8988T (cell line): ENCODE measurements around the gene HPD.

Source experiments
- DNase-seq: peaks from one replicate; pipeline ENCODE4 v3.0.0; 2011

Gene HPD

GRCh38 chr12:121827351-121828099 lies 31.1 kb downstream of the HPD start:
- no peak for DNase-seq

DNA sequence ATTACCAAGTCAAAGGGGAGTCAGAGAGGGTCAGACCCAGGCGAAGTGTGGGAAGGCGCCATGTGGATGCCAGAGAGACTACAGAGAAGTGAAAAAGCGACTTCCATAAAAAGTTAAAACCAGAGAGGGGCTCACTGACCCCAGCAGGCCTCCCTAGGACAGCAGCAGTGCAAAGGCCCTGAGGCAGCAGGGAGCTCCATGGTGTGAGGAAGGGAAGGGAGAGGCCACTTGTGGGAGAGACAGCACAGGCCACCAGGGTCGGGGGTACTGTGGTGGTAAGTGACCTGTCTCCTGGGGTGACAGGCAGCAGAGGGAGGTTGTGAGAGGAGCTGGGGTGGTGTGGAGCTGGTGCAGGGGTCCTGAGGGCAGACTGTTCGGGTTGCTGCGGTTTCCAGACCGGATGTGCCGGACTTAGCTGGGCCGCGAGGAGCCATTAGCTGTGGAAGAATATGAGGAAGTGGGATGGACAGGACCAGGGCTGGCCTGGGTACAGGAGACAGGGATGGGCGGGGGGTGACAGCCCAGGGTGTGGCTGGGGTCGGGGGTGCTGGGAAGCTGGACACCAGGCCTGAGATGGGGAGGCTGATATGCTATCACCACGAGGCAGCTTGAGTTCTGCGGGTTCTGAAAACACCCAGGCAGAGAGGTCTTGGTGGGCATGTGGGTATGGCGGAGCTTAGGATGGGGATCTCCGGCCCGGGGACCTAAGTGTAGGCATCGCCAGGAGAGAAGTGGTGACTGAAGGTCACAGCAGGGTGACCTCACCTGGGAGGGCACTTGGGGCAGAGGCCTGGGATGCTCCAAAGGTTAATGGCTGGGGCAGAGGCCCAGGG lies 32.1 kb downstream of the HPD start:
- no peak for DNase-seq

- DNase-seq: no peak
Observed at GRCh38 chr12:121825041-121825523, 33.6 kb downstream of the HPD start.

- no peak for DNase-seq
Observed at GRCh38 chr12:121823727-121824115, 34.9 kb downstream of the HPD start.

DNA sequence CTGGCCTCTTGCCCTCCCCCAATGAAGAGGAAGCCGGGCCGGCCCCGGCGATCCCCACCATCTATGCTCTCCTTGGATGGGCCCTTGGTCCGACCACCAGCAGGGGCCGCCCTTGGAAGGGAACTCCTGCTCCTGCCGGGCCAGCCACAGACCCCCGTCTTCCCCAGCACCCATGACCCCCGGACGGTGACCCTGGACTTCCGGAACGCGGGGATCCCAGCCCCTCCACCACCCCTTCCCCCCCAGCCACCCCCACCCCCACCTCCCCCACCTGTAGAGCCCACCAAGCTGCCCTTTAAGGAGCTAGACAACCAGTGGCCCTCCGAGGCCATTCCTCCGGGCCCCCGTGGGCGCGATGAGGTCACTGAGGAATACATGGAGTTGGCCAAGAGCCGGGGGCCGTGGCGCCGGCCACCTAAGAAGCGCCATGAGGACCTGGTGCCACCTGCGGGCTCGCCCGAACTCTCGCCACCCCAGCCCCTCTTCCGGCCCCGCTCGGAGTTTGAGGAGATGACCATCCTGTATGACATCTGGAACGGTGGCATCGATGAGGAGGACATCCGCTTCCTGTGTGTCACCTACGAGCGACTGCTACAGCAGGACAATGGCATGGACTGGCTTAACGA lies 35.4 kb downstream of the HPD start:
- no peak for DNase-seq

DNA sequence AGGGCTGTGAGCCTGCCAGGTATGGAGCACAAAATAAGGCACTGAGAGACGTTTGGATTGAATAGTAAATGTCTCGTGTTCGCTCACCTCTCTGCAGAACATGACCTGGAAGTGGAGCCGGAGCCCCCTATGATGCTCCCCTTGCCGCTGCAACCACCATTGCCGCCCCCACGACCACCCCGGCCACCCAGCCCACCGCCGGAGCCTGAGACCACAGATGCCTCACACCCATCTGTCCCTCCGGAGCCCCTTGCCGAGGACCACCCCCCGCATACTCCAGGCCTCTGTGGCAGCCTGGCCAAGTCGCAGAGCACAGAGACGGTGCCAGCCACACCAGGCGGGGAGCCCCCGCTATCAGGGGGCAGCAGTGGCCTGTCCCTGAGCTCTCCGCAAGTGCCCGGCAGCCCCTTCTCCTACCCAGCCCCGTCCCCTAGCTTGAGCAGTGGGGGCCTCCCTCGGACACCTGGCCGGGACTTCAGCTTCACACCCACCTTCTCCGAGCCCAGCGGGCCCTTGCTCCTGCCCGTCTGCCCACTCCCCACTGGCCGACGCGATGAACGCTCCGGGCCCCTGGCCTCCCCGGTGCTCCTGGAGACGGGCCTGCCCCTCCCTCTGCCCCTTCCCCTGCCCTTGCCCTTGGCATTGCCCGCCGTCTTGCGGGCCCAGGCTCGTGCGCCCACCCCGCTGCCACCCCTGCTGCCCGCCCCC lies 36.1 kb downstream of the HPD start:
- DNase-seq: no peak

DNA sequence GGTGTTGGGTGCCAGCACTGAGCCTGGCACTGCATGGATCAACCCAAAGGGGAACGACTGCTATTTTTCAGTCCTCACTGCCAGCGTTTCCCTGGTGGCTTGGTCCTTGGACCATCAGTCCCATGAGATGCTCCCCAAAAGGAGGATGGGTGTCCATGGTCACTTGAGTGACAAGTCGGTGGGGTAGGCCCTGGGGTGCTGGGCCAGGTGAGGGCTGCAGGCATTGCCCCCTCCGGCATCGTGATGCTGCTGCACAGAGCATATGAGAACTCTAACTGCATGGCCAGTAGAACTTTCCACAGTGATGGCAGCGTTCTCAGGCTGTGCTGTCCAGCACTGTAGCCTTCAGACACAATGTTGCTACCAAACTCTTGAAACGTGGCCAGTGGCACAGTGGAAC lies 38.6 kb downstream of the HPD start:
- no peak for DNase-seq

GRCh38 chr12:121819212-121819949 lies 39.3 kb downstream of the HPD start:
- no peak for DNase-seq

DNA sequence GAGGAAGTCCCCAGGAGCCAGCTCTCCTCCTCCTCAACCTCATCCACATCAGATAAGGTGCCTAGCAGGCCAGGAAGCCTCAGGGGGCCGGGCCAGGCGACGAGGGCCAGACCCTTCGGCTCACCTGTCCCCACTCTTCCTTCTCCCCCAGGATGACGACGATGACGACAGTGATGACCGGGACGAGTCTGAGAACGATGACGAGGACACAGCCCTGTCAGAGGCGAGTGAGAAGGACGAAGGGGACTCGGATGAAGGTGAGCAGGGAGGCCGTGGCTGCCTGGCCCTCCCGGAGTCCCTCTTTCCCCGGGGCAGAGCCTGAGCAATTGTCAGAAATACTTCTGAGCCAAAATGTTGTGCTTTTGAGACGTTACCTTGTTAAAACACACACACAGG lies 41.0 kb downstream of the HPD start:
- DNase-seq: no peak

- no peak for DNase-seq
Observed at GRCh38 chr12:121816925-121817647, 41.6 kb downstream of the HPD start.

DNA sequence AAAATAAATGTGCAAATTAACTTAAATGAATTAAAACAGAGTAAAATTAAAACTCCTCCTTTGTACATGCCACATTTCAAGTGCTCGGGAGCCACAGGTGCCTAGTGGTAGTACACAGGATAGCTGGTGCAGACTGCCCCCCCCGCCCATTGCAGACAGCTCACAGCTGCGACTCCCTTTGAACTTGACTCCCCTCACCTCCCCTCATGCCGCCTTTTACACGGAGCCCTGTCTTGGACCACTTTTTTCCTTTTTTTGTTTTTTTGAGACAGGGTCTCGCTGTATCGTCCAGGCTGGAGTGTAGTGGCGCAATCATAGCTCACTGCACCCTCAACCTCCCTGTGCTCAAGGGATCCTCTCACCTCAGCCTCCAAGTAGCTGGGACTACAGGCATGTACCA lies 43.4 kb downstream of the HPD start:
- no peak for DNase-seq

GRCh38 chr12:121814429-121815119 lies 44.1 kb downstream of the HPD start:
- no peak for DNase-seq

GRCh38 chr12:121813951-121814350 lies 44.7 kb downstream of the HPD start:
- DNase-seq: no peak

GRCh38 chr12:121812921-121813896 lies 45.5 kb downstream of the HPD start:
- DNase-seq: no peak

DNA sequence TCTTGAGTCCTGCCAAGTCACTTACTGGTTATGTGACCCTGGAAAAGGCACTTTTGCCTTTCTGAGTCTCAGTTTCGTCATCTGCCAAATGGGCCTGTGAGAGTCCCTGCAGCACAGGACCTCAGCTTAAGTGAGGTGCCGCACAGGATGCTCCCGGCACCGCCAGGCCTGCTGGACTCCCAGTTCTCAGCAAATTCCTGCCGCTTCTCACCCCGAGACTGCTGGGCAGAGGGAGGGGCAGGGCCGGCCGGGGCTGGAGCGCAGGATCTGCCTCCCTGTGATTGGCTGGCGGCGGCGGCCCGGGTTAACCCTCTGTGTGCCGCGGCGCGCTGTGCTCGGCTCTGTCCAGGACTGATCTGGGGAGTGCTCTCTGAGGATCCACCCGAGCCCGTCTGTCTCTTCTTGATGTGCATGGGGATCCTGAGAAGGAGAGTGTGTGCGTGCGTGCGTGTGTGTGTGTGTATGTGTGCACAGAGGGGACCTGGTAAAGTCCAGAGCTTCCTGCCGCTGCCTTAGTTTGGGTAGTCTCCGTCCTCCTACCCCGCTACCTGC lies 46.3 kb downstream of the HPD start:
- peak; percentile 94 for DNase-seq

DNA sequence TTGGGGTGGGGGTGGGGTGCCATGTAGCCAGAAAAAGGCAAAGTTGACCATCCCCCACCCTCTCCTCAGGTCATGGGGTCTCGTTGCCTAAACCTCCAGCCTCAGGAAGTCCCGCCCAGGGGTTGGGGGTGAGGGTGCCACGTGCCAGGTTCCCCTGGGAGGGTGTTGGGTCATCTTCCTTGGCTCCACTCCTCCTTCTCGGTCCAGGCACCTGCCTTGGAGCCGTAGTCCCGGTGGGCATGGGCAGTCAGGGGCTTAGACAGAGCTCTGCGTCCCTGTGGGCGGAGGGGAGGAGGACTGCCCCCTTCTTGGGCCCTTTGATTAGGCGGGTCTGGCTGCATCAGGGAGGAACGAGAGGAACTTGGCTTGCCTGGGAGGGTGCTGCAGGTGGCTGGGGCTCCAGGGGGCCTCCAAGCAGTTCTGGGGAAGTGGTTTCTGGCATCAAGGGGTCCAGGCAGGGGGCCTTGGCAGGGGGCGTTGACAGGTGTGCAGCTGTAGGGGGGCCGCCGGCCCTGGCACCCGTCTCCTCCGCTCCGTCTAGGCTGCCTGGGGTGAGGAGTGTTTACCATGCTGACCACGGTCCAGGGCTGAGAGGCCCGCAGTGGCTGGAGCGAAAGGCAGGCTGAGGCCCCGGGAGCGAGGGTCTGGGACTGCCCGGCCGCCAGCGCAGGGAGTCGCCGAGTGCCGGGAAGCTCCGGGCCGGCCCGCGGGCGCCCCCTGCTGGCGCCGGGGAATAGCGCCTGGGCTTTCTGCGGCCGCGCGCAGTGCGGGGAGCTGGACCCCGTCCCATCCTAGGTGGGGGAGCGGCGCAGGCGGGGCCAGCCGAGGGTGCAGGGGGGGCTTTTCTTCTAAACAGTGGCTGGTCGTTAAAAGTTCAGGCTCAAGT lies 47.0 kb downstream of the HPD start:
- peak; percentile 94 for DNase-seq

GRCh38 chr12:121810833-121811433 lies 47.7 kb downstream of the HPD start:
- DNase-seq: no peak
